K562 treated with DMSO at 1 percent for 24 hours (cell line): ENCODE measurements around the gene RHBDL1. TPM values are rescaled to one million over a fixed set of nuclear protein-coding genes. Genes with fewer than 3 reads are reported as not detected.

ENCODE experiments used
- total RNA-seq: library from RNA; unstranded; fragments of 300-600 nt; gene quantifications from 2 replicates; pipeline ENCODE4 v1.2.3, GENCODE V29; 2022; ENCODE audit warnings: low read depth; ENCODE audit not compliant: insufficient read depth

RHBDL1 gene
- total RNA-seq, 1 experiment from 2014 or later = 1.2 TPM

Other genes with a start within 250 kb of the RHBDL1 start
- 64.7 and 73.6 TPM in 2 replicates for gene CAPN15, start 148.0 kb upstream of the RHBDL1 start, total RNA-seq
- 0.23 TPM in 1 of 2 replicates, not detected in the other for gene PRR35, start 115.3 kb upstream of the RHBDL1 start, total RNA-seq
- 12.5 and 14.0 TPM in 2 replicates for gene NHLRC4, start 108.7 kb upstream of the RHBDL1 start, total RNA-seq
- 55.4 and 66.8 TPM in 2 replicates for gene PIGQ, start 105.7 kb upstream of the RHBDL1 start, total RNA-seq
- gene RAB40C, start 85.6 kb upstream of the RHBDL1 start, total RNA-seq = 42.1 and 47.9 TPM in 2 replicates
- gene WFIKKN1, start 44.7 kb upstream of the RHBDL1 start, total RNA-seq = 13.4 and 16.8 TPM in 2 replicates
- 134 and 166 TPM in 2 replicates for gene METTL26, start 39.4 kb upstream of the RHBDL1 start, total RNA-seq
- 93.9 and 111 TPM in 2 replicates for gene MCRIP2, start 33.8 kb upstream of the RHBDL1 start, total RNA-seq
- 2.6 and 4.1 TPM in 2 replicates for gene WDR90, start 26.3 kb upstream of the RHBDL1 start, total RNA-seq
- gene RHOT2, start 7.5 kb upstream of the RHBDL1 start, total RNA-seq = 154 and 166 TPM in 2 replicates
- gene STUB1, start 4.7 kb downstream of the RHBDL1 start, total RNA-seq = 165 and 192 TPM in 2 replicates
- 102 and 106 TPM in 2 replicates for gene JMJD8, start 8.7 kb downstream of the RHBDL1 start, total RNA-seq
- 33.8 and 37.4 TPM in 2 replicates for gene WDR24, start 14.7 kb downstream of the RHBDL1 start, total RNA-seq
- 4.8 and 5.8 TPM in 2 replicates for gene FBXL16, start 30.1 kb downstream of the RHBDL1 start, total RNA-seq
- gene METRN, start 39.4 kb downstream of the RHBDL1 start, total RNA-seq = 47.3 and 52.0 TPM in 2 replicates
- 76.2 and 84.9 TPM in 2 replicates for gene ANTKMT, start 45.5 kb downstream of the RHBDL1 start, total RNA-seq
- 1.3 and 1.8 TPM in 2 replicates for gene CCDC78, start 50.8 kb downstream of the RHBDL1 start, total RNA-seq
- 22.0 and 22.6 TPM in 2 replicates for gene HAGHL, start 51.4 kb downstream of the RHBDL1 start, total RNA-seq
- gene CIAO3, start 65.3 kb downstream of the RHBDL1 start, total RNA-seq = 40.1 and 45.9 TPM in 2 replicates
- not detected in 2 replicates for gene MSLN, start 85.1 kb downstream of the RHBDL1 start, total RNA-seq
- gene RPUSD1, start 112.7 kb downstream of the RHBDL1 start, total RNA-seq = 64.3 and 67.5 TPM in 2 replicates
- 46.3 and 54.9 TPM in 2 replicates for gene CHTF18, start 112.9 kb downstream of the RHBDL1 start, total RNA-seq
- gene GNG13, start 125.1 kb downstream of the RHBDL1 start, total RNA-seq = not detected in 2 replicates